ENCODE data around the gene STAT1. TPM values are rescaled to one million over a fixed set of nuclear protein-coding genes. Genes with fewer than 3 reads are reported as not detected.

STAT1 gene
- total RNA-seq: 100 to 1,000 TPM in 1 of 10 donors, 10 to 100 TPM in 9; 35.9 to 438 (median 52.4) TPM
- 10 to 100 TPM in 1 of 2 donors, 1 to 10 TPM in 1; 8.9 to 14.6 TPM for polyA plus RNA-seq
- long read RNA-seq, donor 1, full-length matches to known transcripts: 59 of 88 reads
- long read RNA-seq, donor 1, partial matches to known transcripts: 17 of 88 reads
- long read RNA-seq, donor 1, other reads (novel, unspliced or antisense): 12 of 88 reads
- long read RNA-seq, donor 2, full-length matches to known transcripts: 74 of 107 reads
- long read RNA-seq, donor 2, partial matches to known transcripts: 22 of 107 reads
- long read RNA-seq, donor 2, other reads (novel, unspliced or antisense): 11 of 107 reads
- long read RNA-seq, donor 3, full-length matches to known transcripts: 146 of 358 reads
- long read RNA-seq, donor 3, partial matches to known transcripts: 181 of 358 reads
- long read RNA-seq, donor 3, other reads (novel, unspliced or antisense): 31 of 358 reads

GRCh38 chr2:191013932-191014652, at the start of gene STAT1:
TSS of gene STAT1 (minus strand) at chr2:191014171. CDS start at chr2:191010003, 4,168 bp downstream.
- Histone ChIP-seq H3K9me3 (no peaks in the 10 kb centered on the region), H3K4me3 (peak within 1 kb of the TSS; percentile 67 to 98 (median 84)), H3K27ac (peak within 1 kb of the TSS; percentile 83 to 97 (median 93)), H3K27me3 (no peaks in the 10 kb centered on the region), H3K36me3 (peaks cover 0 to 40% (median 5%) of the 10 kb centered on the region in 9 donors), H3K4me1 (peaks cover 0 to 70% (median 32%) of the 10 kb centered on the region in 9 donors)
- TF ChIP-seq, protein P1, sequence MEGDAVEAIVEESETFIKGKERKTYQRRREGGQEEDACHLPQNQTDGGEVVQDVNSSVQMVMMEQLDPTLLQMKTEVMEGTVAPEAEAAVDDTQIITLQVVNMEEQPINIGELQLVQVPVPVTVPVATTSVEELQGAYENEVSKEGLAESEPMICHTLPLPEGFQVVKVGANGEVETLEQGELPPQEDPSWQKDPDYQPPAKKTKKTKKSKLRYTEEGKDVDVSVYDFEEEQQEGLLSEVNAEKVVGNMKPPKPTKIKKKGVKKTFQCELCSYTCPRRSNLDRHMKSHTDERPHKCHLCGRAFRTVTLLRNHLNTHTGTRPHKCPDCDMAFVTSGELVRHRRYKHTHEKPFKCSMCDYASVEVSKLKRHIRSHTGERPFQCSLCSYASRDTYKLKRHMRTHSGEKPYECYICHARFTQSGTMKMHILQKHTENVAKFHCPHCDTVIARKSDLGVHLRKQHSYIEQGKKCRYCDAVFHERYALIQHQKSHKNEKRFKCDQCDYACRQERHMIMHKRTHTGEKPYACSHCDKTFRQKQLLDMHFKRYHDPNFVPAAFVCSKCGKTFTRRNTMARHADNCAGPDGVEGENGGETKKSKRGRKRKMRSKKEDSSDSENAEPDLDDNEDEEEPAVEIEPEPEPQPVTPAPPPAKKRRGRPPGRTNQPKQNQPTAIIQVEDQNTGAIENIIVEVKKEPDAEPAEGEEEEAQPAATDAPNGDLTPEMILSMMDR (IDR thresholded peaks at IDR 0.05): peak in 6 of 9 donors; percentile 5 to 17 (median 10)
- intact Hi-C loops (cut with DNase I): loop anchor here in 3 of 10 donors (1.0 to 5.0 kb wide), 3 partner anchors 132 to 162 kb away; partner anchors contain the start of gene GLS (in 3 of the 3)
- DNase-seq (peak; percentile 93 to 96), ATAC-seq (peak; percentile 96 to 98 (median 97))
- WGBS, 2 donors: 0 to 1% methylated on average over 68 of the region's 68 CpGs

GRCh38 chr2:191063584-191063983, 49.6 kb upstream of the STAT1 start:
- intact Hi-C loops (cut with DNase I): loop anchor here in 2 of 10 donors (10.0 kb wide), 2 partner anchors 81 to 451 kb away; no protein-coding TSS in a partner anchor
- TF ChIP-seq, protein P1 (IDR thresholded peaks at IDR 0.05): no peak
- H3K9me3 ChIP-seq: no peaks in the 10 kb centered on the region
- 83 to 91% methylated on average over 1 of the region's 1 CpG for WGBS, 2 donors
- H3K36me3 ChIP-seq: peaks cover 0 to 3% (median 0%) of the 10 kb centered on the region in 9 donors
- H3K4me1 ChIP-seq: peaks cover 0 to 19% (median 0%) of the 10 kb centered on the region in 9 donors
- DNase-seq (no peak), ATAC-seq (no peak)
- H3K27ac ChIP-seq: no peak overlapping the region
- no peaks in the 10 kb centered on the region for H3K27me3 ChIP-seq
- no peak overlapping the region for H3K4me3 ChIP-seq

DNA sequence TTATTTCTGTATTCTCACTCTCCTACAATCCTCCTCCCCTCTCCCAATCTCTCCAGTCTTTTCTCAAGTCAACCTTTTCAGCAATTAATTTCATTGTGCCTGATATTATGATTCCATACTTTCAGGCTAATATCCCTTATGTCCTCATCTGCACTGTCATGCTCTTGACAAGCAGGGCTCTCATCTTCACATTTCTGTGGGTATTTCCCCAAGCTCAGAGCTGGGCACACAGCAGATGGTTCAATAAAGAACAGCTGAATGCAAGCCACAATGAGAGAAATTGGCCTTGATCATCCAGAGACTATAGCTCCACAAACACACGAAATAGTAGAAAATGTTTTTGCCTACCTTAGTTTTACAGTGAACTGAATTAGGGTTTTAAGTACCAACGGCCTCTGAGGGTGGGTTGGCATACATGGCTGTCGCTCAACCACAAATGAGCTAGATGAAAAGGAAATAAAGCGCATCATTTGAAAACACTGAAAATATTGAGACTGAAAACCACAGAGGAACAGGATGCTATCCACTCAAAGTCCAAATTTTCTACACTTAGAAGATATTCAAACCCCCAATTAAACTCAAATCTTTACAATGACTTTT, 47.5 kb upstream of the STAT1 start:
- peaks cover 0 to 3% (median 0%) of the 10 kb centered on the region in 9 donors for H3K36me3 ChIP-seq
- DNase-seq (no peak), ATAC-seq (no peak)
- TF ChIP-seq, protein P1 (IDR thresholded peaks at IDR 0.05): no peak
- WGBS, 2 donors: 92 to 96% methylated on average over 4 of the region's 4 CpGs
- no peaks in the 10 kb centered on the region for H3K9me3 ChIP-seq
- H3K27ac ChIP-seq: peak overlapping the region in 1 of 10 donors; percentile 56
- H3K4me3 ChIP-seq: no peak overlapping the region
- H3K4me1 ChIP-seq: peaks cover 0 to 24% (median 0%) of the 10 kb centered on the region in 9 donors
- intact Hi-C loops (cut with DNase I): loop anchor here in 2 of 10 donors (10.0 kb wide), 2 partner anchors 83 to 453 kb away; no protein-coding TSS in a partner anchor
- no peaks in the 10 kb centered on the region for H3K27me3 ChIP-seq
